ENCODE data around the gene HDAC7. TPM values are rescaled to one million over a fixed set of nuclear protein-coding genes. Genes with fewer than 3 reads are reported as not detected.
"Not testable (repeated sequence)": the region's sequence is repeated elsewhere in the genome, so short reads cannot be mapped to it uniquely, and the experiment has no call there.

HDAC7 gene
- total and polyA plus RNA-seq, 3 experiments from 2014 or later = 23.1 to 207 (median 206) TPM

- DNase-seq = no peak
- ChIA-PET CTCF (interaction anchor here (1.0 to 24.2 kb wide), 10 partner anchors 8 to 108 kb away, joined by 3 to 452 read pairs (median 5); partner anchors contain the start of genes RPAP3 and SLC48A1), POLR2A (interaction anchor here (0.6 to 2.0 kb wide), 11 partner anchors 8 to 106 kb away, joined by 3 to 7 read pairs (median 4); no protein-coding TSS in a partner anchor)
- Mint-ChIP-seq H3K27me3 (peaks cover 0 to 1% of the 10 kb centered on the region in 2 donors), H3K36me3 (peaks cover 0 to 5% (median 0%) of the 10 kb centered on the region in 3 donors), H3K4me3 (peak overlapping the region; percentile 84 to 94 (median 90)), H3K4me1 (peaks cover 85 to 99% (median 98%) of the 10 kb centered on the region in 3 donors), H3K9me3 (no peaks in the 10 kb centered on the region), H3K27ac (peak overlapping the region; percentile 93 to 99 (median 98))
- no peaks in the 10 kb centered on the region for H3K9me3 ChIP-seq (ENCODE audit: low read length)
- peaks cover 94% of the 10 kb centered on the region for H3K4me1 ChIP-seq (ENCODE audit: insufficient read depth, low read length)
- peak overlapping the region; percentile 72 for H3K4me3 ChIP-seq (ENCODE audit: low read length)
- H3K27me3 ChIP-seq (ENCODE audit: insufficient read depth, low read length, poor library complexity, severe bottlenecking) = no peaks in the 10 kb centered on the region
- no peaks in the 10 kb centered on the region for H3K36me3 ChIP-seq (ENCODE audit: insufficient read depth, low read length)
- H3K27ac ChIP-seq (ENCODE audit: low read depth, low read length) = peak overlapping the region; percentile 86
Measured at GRCh38 chr12:47813511-47814196, 6.0 kb downstream of the HDAC7 start.

GRCh38 chr12:47812797-47813510, 6.7 kb downstream of the HDAC7 start:
- peaks cover 94% of the 10 kb centered on the region for H3K4me1 ChIP-seq (ENCODE audit: insufficient read depth, low read length)
- POLR2A ChIA-PET = interaction anchor here (0.6 to 2.0 kb wide), 12 partner anchors 9 to 107 kb away, joined by 3 to 7 read pairs (median 4); partner anchors contain the start of gene RPAP3
- H3K27me3 ChIP-seq (ENCODE audit: insufficient read depth, low read length, poor library complexity, severe bottlenecking) = no peaks in the 10 kb centered on the region
- Mint-ChIP-seq H3K4me3 (peak overlapping the region; percentile 84 to 94 (median 90)), H3K36me3 (no peaks in the 10 kb centered on the region), H3K9me3 (no peaks in the 10 kb centered on the region), H3K27me3 (peaks cover 0 to 4% of the 10 kb centered on the region in 2 donors), H3K27ac (peak overlapping the region; percentile 93 to 99 (median 98)), H3K4me1 (peaks cover 85 to 99% (median 98%) of the 10 kb centered on the region in 3 donors)
- peak overlapping the region; percentile 86 for H3K27ac ChIP-seq (ENCODE audit: low read depth, low read length)
- DNase-seq = peak; percentile 79 to 93 (median 82)
- CTCF ChIA-PET = interaction anchor here (1.0 to 24.2 kb wide), 11 partner anchors 9 to 107 kb away, joined by 3 to 452 read pairs (median 5); partner anchors contain the start of genes RPAP3 and SLC48A1
- H3K4me3 ChIP-seq (ENCODE audit: low read length) = peak overlapping the region; percentile 72
- no peaks in the 10 kb centered on the region for H3K9me3 ChIP-seq (ENCODE audit: low read length)
- H3K36me3 ChIP-seq (ENCODE audit: insufficient read depth, low read length) = no peaks in the 10 kb centered on the region

DNA sequence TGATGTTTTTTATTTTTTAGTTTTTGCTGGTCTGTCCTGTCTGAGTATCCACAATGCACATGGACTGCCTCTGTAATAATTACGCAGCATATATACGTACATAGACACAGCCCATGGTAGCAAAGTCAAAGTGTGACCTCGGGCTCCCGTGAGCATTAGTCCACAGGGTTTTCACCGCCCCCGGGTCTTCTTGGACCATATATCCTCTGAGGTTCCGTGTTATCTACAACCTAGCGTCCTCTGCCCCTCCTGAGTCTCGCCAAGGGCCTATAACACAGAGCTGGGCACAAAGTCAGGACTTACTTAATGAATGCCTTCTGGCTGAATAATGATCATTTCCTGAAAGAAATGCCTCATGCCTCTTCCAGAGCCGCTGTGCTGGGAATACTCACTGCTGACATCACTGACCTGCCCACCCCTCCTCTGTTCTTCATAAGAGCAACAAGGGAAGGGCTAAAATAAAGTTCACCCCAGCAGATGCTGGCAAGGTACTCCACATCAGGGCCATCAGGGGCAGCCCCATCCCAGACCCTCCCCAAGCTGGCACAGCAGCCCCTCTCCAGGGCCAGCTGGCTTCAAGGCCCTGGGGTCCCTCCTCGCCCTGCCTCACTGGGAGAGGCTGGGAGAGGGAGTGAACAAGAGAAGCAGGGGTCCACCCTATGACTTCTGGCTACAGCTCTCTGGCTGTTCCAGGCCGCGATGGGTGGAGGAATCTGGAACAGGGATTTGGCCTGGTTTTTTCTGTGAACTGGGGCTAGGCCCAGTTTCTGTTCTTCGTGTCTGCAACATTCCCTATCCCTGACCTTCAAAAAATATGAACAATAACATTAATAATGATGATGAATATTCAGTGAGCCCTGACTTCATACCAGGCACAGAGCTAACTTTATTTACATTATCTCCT, 7.9 kb downstream of the HDAC7 start:
- Mint-ChIP-seq H3K27me3 (peaks cover 0 to 4% of the 10 kb centered on the region in 2 donors), H3K4me1 (peaks cover 85 to 99% (median 98%) of the 10 kb centered on the region in 3 donors), H3K27ac (peak overlapping the region; percentile 78 to 99 (median 96)), H3K9me3 (no peaks in the 10 kb centered on the region), H3K4me3 (peak overlapping the region; percentile 84 to 94 (median 90)), H3K36me3 (peaks cover 0 to 1% (median 0%) of the 10 kb centered on the region in 3 donors)
- no peaks in the 10 kb centered on the region for H3K27me3 ChIP-seq (ENCODE audit: insufficient read depth, low read length, poor library complexity, severe bottlenecking)
- peak overlapping the region; percentile 52 for H3K4me3 ChIP-seq (ENCODE audit: low read length)
- no peaks in the 10 kb centered on the region for H3K9me3 ChIP-seq (ENCODE audit: low read length)
- H3K4me1 ChIP-seq (ENCODE audit: insufficient read depth, low read length) = peaks cover 94% of the 10 kb centered on the region
- DNase-seq = no peak
- ChIA-PET POLR2A (interaction anchor here (0.8 to 2.0 kb wide), 6 partner anchors 7 to 106 kb away, joined by 3 to 7 read pairs (median 4); partner anchors contain the start of genes HDAC7 and RPAP3), CTCF (interaction anchor here (1.2 to 24.2 kb wide), 7 partner anchors 14 to 106 kb away, joined by 3 to 452 read pairs (median 5); partner anchors contain the start of gene RPAP3)
- H3K36me3 ChIP-seq (ENCODE audit: insufficient read depth, low read length) = no peaks in the 10 kb centered on the region
- peak overlapping the region; percentile 86 for H3K27ac ChIP-seq (ENCODE audit: low read depth, low read length)

GRCh38 chr12:47811072-47811396, 8.7 kb downstream of the HDAC7 start:
- Histone ChIP-seq H3K27me3 (ENCODE audit: insufficient read depth, low read length, poor library complexity, severe bottlenecking) (no peaks in the 10 kb centered on the region), H3K9me3 (ENCODE audit: low read length) (no peaks in the 10 kb centered on the region), H3K27ac (ENCODE audit: low read depth, low read length) (no peak overlapping the region), H3K4me1 (ENCODE audit: insufficient read depth, low read length) (peaks cover 94% of the 10 kb centered on the region), H3K4me3 (ENCODE audit: low read length) (peak overlapping the region; percentile 19), H3K36me3 (ENCODE audit: insufficient read depth, low read length) (peaks cover 2% of the 10 kb centered on the region)
- H3K9me3 Mint-ChIP-seq = no peaks in the 10 kb centered on the region
- H3K27me3 Mint-ChIP-seq = peaks cover 0 to 4% of the 10 kb centered on the region in 2 donors
- H3K4me3 Mint-ChIP-seq = peak overlapping the region; percentile 56 to 85 (median 78)
- ChIA-PET POLR2A (interaction anchor here (0.9 to 1.4 kb wide), 3 partner anchors 8 to 22 kb away, joined by 4 to 8 read pairs (median 5); partner anchors contain the start of gene HDAC7), CTCF (interaction anchor here (0.9 to 24.2 kb wide), 4 partner anchors 24 to 68 kb away, joined by 3 to 452 read pairs (median 4); partner anchors contain the start of gene SLC48A1)
- H3K4me1 Mint-ChIP-seq = peaks cover 87 to 99% (median 98%) of the 10 kb centered on the region in 3 donors
- H3K27ac Mint-ChIP-seq = peak overlapping the region; percentile 72 to 99 (median 93)
- peaks cover 0 to 1% (median 0%) of the 10 kb centered on the region in 3 donors for H3K36me3 Mint-ChIP-seq
- DNase-seq = no peak

- DNase-seq; H3K27me3 Mint-ChIP-seq; H3K9me3 ChIP-seq (ENCODE audit: low read length); H3K27ac ChIP-seq (ENCODE audit: low read depth, low read length); H3K9me3 Mint-ChIP-seq; H3K27me3 ChIP-seq (ENCODE audit: insufficient read depth, low read length, poor library complexity, severe bottlenecking); H3K36me3 ChIP-seq (ENCODE audit: insufficient read depth, low read length); POLR2A ChIA-PET; H3K4me3 ChIP-seq (ENCODE audit: low read length): not testable (repeated sequence)
- peaks cover 90 to 99% (median 98%) of the 10 kb centered on the region in 3 donors for H3K4me1 Mint-ChIP-seq
- peak overlapping the region in 1 of 7 donors; percentile 28 for H3K4me3 Mint-ChIP-seq
- peaks cover 97% of the 10 kb centered on the region for H3K4me1 ChIP-seq (ENCODE audit: insufficient read depth, low read length)
- CTCF ChIA-PET = interaction anchor here (1.0 to 24.2 kb wide), 8 partner anchors 9 to 67 kb away, joined by 3 to 452 read pairs (median 6); partner anchors contain the start of genes HDAC7 and SLC48A1
- H3K27ac Mint-ChIP-seq = peak overlapping the region in 7 of 8 donors; percentile 60 to 97 (median 72)
- peaks cover 0 to 15% (median 1%) of the 10 kb centered on the region in 3 donors for H3K36me3 Mint-ChIP-seq
Measured at GRCh38 chr12:47809518-47809917, 10.2 kb downstream of the HDAC7 start.

GRCh38 chr12:47808574-47809365, 10.9 kb downstream of the HDAC7 start:
- DNase-seq = peak in 3 of 5 donors; percentile 39 to 62 (median 46)
- Mint-ChIP-seq H3K36me3 (peaks cover 0 to 18% (median 1%) of the 10 kb centered on the region in 3 donors), H3K27ac (peak overlapping the region; percentile 88 to 97 (median 94)), H3K27me3 (peaks cover 0 to 4% of the 10 kb centered on the region in 2 donors), H3K4me3 (peak overlapping the region; percentile 59 to 86 (median 69)), H3K4me1 (peaks cover 89 to 99% (median 98%) of the 10 kb centered on the region in 3 donors), H3K9me3 (no peaks in the 10 kb centered on the region)
- Histone ChIP-seq H3K9me3 (ENCODE audit: low read length) (no peaks in the 10 kb centered on the region), H3K4me1 (ENCODE audit: insufficient read depth, low read length) (peaks cover 97% of the 10 kb centered on the region), H3K4me3 (ENCODE audit: low read length) (peak overlapping the region; percentile 69), H3K27ac (ENCODE audit: low read depth, low read length) (peak overlapping the region; percentile 69), H3K27me3 (ENCODE audit: insufficient read depth, low read length, poor library complexity, severe bottlenecking) (no peaks in the 10 kb centered on the region), H3K36me3 (ENCODE audit: insufficient read depth, low read length) (peaks cover 7% of the 10 kb centered on the region)
- ChIA-PET POLR2A (interaction anchor here (0.5 to 1.9 kb wide), 9 partner anchors 9 to 1399 kb away, joined by 3 to 23 read pairs (median 3); partner anchors contain the start of gene RPAP3), CTCF (interaction anchor here (0.9 to 24.2 kb wide), 17 partner anchors 10 to 155 kb away, joined by 3 to 452 read pairs (median 6); partner anchors contain the start of genes HDAC7, SLC48A1 and TMEM106C)

Measured in CD8-positive, alpha-beta memory T cell (primary cell).